Measurements from ENCODE around the gene RNASE9.

- TF ChIP-seq CTCF (IDR thresholded peaks at IDR 0.05) (no peak), EP300 (IDR thresholded peaks at IDR 0.05) (no peak), POLR2AphosphoS5 (IDR thresholded peaks at IDR 0.05) (no peak)
Measured at GRCh38 chr14:20548414-20549158, 12.3 kb downstream of the RNASE9 start.
